Hippocampal formation (tissue), 2 donors: ENCODE results near the gene CCDC149.

Source experiments
- DNase-seq, 2 donors: peaks; one replicate each; lab custom pipeline; 2025; lab: John Stamatoyannopoulos, UW

The CCDC149 gene

DNA sequence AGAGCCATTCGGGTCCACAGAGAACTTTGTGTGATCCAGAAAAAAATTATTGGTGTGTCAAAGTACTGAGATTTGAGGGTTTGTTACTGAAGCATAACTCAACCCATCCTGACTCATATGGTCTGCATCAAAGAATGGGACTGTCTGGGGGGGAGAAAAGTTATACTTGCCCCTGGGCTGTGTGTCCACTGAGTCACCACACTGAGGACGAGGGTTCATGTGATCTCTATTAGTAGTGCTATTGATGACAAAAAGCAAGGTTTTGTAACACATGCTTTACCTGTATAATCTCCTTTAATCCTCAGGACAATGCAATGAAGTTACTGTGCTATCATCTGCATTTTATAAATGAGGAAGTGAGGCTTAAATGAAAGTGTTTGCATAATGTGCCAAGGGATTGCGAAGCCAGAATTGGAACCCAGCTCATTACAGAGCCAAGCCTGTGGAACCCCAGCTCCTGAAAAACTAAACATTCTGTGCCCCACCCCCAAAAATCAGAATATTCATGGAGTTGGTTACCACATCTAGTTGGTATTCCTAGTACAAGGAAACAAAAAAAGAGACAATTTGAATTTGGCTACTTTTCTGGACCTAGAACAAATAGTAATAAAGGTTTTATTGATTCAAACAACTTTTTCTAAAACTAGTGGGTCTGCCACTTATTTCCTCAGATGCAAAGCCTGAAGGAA is 31.2 kb downstream of the CCDC149 start:
- DNase-seq = no peak

DNA sequence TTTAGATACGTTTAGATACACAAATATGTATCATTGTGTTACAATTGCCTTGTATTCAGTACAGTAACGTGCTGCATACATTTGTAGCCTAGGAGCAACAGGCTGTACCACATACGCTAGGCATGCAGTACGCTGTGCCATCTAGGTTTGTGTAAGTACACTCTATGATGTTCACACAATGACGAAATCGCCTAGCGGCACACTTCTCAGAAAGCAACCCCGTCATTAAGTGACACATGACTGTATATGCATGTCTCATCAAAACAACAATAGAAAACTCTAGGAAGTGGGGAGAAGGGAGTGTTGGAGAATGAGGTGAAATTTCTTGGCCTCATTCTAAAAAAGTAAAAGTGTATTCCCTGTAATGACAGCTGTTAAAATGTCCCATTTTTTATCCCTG is 32.7 kb downstream of the CCDC149 start:
- no peak for DNase-seq

DNA sequence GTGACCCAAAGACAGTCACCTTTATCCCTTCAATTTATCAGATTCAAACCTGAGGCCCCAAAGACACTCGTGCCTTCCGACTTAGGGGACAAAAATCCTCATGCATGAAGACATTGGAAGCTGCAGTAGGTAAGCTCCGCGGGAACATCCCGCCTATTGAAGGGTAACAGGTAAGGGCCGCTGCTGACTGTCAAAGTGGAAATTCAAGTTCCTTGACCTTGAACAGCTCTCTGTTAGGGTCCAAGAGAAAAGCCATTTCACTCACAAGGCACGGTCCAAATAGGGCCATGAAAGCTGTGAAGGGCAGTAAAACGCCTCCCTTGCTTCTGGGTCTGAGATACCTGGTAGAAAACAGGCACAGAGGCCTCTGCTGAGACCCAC is 34.2 kb downstream of the CCDC149 start:
- no peak for DNase-seq

DNA sequence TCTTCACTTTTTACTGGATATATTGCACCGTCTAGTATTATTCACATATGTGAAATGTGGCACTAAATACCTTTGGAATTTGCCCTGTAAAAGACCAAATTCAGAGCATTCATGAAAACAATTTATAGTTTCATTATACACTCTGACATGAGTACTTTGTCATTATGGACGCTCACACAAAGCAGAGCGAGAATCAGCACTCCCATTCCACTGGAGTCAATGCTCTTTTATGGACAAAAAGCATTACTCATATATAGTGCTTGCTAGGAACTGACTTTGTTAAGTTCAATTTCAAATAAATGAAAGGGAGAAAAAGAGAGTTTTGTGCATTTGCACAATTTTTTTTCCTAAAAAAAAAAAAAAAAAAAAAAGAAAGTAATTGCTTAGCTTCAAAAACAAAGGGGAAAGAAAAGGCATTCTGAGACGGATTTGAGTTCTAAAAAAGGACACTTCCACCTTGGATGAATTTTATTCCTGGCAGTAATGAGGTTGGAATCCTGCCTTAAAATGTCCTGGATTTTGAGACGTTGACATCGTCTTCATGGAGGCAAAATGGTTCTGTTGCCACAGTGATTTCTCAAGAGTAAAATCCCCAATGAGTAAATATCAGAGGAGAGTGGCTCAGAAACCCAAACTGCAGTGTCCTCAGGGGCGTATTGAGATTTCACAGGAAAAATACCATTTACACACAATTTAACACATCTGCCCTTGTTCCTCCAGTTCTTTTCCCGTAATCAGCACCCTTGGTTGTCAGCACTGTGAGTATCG is 34.8 kb downstream of the CCDC149 start:
- DNase-seq = no peak

DNA sequence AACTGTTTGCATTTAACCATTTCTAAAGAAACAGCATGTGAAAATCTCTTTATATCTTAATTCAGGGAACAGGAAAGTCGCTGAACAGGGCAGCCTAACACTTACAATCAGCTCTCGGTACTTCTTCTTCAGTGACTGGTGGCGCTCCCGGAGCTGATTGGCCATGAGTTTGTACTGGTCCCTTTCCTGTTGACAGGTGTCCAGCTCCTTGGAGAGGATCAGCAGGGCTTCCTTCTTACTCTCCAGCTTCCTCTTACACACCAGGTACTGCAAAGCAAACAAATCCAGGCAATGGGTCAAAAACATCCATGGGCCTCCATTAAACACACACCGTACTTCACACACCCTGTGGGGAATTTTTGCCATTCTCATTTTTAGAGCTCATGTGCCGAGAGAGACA is 36.4 kb downstream of the CCDC149 start:
- DNase-seq = no peak

DNA sequence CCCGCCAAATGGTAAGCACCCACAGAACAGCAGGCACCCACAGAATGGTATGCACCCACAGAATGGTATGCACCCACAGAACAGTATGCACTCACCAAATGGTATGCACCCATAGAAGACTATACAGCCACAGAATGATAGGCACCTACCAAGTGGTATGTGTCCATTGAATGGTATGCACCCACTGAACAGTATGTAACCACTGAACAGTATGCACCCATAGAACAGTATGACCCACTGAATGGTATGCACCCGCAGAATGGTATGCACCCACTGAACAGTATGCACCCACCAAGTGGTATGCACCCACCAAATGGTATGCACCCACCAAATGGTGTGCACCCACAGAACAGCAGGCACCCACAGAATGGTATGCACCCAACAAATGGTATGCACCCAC is 40.1 kb downstream of the CCDC149 start:
- DNase-seq = no peak

DNA sequence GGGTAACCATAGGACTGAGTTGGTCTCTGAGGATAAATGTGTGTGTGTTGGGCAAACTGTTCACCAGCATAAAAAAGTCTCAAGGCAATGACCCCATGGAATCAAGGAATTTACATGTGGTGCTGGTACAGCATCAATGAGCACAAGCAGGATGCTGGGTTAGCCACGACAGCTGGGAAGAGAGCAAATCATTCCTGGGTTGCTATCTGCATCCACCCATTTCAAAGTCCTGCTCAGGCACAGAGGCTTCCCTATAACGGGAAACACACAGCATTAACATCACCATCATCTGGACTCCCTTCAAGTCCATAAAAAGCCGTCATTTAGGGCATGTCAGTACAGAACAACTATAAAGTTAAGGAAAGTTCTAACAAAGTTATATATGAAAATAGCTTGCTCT is 41.6 kb downstream of the CCDC149 start:
- DNase-seq = no peak

DNA sequence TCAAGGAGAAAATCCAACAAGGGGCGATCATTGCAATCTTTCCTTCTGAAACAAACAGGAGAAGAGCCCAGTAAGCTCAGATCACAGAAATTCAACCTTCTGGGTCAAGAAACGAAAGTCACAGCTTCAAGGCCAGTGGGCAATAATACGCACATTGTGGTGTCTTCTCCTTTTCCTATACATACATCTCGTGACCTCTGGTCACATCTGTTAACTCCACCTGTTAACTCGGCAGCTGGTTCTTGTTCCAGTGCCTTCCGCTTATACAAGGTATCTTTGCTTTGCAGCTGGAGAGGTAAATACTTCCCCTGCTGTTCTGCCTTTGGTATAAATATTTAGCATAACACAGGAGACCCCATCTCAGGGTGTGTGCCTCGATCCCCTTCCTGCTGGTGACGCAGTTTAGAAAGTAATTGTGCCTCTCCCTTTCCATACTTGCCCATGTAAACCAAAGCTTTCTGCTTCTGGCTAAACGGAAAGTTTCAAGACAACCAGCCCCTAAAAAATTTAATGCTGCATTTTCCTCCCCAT is 45.0 kb downstream of the CCDC149 start:
- no peak for DNase-seq

DNA sequence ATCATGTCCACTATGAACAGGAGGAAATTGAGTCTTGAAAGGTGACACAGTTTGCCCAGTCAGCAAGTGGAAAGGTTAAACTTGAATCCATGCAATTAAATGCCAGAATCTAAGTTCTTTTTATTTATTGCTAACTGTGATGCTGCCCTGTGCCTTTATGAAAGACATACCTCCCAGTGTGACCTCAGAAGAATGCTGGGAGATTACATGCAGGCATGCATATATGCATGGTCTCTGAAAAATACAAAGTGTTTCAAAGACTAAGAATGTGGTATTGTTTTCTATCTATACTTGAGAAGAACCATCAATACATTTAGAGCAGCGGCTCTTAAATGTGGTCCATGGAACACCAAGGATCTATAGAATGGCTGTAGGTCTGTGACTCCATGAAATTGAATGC is 45.6 kb downstream of the CCDC149 start:
- DNase-seq = no peak

DNA sequence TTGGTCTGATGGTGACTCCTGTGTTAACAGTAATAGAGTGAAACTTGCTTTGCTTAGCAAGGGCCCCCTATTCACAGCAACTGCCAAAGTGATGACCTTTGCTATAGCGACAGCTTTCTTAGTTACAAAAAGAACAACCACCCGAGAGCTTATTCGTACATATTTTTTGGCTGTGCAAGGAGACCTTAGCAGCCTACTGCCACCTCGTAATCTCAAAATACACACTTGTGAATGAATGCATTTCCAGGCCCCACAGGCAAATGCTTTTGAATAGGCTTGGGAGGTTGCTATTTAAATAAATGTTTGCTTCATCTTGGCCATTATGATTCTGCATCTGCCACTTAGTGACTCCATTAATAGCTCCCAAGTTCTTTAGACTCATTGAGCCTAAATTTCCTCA is 47.4 kb downstream of the CCDC149 start:
- no peak for DNase-seq

DNA sequence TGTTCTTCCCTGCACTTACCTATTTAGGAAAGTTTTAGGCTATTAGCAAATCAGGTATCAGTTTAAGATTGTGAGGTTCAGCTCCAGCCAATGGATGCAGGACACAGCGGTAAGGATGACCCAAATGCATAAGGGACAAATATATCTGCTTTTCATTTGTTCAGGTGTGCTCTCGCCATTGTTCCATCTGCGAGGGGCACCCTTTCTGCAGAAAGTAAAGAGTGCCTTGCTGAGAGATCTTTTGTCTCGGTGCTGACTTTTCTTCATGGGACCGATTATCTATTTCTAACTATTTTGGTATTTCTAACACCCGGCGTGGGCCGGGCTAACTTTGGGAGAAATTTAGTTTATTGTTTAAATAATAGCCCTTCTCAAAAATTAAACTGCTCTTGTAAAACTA is 49.0 kb downstream of the CCDC149 start:
- no peak for DNase-seq

DNA sequence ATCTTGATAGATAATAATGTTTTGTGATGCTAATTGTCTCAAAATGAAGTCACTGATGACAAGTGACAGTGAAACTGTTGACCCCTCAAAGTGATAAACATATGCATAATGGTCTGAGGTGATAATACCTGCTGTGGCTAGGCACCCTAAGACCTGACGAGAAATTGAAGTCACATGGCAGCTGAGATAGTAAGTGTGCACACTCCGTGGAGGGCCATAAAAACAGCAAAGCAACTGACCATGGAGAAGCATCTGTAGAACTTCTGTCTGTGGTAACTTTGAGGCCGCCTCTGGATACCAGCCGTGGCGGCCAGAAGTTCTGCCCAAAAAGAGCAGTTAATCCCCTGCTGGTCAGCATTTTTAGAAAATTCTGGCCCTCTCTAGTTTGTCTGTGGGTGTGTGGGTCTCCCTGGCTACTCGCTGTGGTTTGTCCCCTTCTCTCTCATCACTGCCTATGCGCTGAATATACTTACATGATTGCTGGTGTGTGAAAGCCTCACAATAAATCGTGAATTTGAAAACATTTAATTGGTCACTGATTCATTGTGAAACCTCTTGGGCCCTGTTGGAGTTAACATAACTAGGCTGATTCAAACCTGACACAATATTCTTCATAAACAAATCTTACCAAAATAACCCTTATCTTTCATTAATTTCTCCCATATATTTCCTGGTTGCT is 50.6 kb downstream of the CCDC149 start:
- no peak for DNase-seq

DNA sequence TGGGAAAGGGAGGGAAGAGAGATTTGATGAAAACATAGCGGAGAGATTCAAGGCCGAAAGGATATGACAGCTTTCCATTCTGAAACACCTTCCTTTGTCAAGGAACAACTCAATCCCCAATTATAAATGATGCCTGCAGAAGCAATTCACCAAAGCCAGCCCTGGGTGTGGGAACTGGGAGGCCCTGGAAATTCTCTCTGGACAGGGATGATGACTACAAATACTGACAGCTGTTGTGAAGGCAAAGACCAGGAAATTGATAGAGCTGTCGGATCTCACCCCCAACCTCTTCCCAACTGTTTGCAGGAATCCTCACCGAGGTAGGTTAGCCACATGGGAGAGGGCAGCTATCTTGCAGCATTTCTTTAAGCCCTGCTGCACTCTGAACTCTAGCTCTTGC is 54.3 kb downstream of the CCDC149 start:
- DNase-seq = no peak

DNA sequence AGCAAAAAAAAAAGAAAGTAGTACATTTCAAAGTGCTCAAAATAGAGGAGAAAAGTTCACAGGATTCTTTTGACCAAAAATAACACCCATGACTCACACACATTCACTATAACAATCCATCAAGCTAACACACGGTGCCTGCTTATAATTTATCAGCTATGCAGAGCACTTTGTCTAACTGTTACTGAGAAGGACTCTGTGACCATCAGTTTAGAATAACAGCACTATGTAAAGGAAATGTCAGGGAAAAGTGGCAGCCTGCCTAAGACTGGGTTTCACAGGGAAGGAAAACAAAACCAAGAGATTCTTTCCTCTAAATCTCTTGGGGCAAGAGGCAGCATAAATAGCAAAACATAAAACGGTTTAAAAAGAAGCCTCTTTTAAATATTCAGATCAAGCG is 54.8 kb downstream of the CCDC149 start:
- DNase-seq = no peak

DNA sequence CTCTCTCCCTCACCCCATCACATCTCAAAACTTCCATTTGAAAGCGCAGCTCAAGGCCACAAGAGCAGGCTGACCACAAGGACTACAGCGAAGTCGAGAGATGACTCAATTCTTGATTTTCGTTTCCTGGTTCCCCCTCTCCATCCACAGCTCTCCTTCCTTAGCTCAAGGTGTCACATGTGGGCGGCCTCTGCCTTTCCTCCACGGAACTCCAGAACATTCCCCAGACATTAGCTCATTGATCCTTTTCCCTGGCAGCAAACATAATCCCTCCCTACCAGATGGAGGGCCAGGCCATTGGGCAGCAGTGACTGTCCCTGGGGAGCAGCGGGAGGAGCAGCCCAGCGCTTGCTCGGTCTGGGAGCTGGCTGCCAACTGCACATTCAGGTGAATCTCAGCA is 56.3 kb downstream of the CCDC149 start:
- no peak for DNase-seq

DNA sequence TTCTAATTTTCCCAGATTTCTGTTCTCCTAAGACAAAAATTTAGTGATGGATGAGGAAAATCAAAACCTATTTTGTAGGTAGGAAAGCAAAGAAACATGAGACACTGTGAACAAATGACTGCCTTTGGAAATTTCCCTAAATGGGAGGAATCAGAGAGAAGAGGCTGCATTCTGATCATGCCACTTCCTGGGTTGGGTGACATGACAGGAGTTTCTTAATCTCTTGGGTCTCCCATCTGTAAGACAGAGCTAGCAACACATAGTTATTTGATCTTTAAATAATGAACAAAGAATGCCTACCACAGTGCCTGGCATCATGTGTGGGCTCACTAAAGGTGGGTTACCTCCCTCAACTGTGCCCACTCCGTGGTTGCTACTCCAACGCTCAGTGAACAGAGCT is 57.1 kb downstream of the CCDC149 start:
- no peak for DNase-seq

DNA sequence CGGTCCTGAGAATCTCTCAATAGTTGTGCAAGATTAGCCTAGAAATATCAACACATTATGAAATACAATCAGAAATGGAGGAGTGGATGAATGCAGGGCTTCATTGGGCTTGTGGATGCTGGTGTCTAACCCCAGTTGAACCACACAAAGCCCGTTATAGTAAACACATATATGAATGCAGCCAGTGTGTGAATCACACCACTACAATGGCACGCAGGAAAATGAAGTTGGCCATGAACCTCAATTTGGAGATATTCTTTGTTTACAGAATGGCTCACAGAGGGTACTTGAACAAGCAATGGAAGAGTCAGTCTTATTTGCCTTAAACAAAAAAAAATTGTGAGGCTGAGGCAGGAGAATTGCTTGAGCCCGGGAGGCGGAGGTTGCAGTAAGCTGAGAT is 59.7 kb downstream of the CCDC149 start:
- no peak for DNase-seq

DNA sequence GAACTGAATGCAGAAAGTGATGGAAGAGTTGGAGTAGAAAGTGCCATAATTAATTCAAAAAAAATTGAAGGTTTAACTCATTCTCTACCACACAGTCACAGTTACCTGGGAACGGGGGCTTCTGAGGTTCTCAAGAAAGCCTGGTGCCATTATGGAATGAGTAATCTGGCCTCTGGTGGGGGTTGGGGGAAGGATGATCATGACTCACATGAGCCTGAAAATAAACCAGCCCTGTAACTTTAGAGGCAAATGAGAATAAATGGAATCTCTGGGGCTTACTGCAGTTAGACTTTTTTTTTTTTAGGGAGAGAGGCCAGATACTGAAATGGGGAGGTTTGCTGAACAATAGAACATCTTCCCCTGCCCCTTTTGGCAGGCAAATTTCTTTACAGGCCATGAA is 62.2 kb downstream of the CCDC149 start:
- DNase-seq = no peak

DNA sequence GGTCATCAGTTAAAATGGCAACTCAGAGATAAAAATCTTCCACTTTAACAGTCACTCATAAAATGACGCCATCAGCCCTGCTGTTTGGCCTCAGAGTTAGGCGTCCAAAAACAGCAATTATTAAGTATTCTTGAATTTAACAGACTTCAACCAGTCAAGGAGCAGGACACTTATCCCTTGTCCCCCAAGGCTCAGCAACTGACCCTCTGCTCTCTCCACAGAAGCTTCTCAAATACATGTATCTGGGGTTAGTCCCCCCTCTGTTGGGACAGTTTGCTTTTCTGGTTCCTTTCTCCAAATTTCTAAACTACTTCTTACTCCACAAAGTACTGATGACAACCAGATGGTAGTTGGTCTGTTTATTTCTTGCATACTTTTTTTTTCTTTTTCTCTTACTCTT is 63.1 kb downstream of the CCDC149 start:
- DNase-seq = no peak

DNA sequence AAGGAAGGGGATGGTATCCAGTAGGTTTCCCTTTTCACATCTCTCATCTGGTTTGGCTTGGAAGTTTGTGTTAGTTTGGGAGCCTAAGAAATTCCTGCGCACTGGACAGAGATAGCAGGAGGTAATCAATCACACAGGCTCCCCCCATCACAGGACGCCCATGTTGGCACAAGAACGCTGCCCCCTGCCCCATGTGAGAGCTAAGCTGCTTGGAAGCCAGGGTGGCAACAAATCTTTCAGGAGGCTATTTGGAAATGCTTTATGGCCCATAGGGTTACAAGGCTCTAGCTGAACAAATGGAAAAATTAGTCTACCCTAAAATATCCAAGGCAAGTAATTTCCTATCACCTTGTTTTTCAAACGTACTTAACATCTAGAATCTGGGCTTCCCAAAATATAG is 63.5 kb downstream of the CCDC149 start:
- no peak for DNase-seq

DNA sequence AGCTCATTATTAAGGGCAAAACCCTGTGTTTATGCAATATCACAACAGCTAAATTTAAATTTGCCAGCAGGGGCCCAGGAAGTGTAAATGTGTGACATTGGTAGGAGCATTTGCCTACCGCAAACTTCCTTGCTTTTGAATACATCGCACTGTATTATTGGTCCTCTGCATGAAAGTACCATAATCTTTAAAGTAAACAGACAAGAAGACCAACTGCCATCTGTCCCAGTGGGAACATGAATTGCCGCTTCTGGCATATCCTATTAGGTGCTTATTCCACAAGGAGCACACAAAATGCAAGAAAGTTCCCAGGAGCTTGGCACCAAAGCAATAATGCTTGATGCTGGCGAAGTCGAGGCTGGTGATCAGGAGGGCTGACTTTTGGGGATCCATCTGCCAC is 66.1 kb downstream of the CCDC149 start:
- no peak for DNase-seq

DNA sequence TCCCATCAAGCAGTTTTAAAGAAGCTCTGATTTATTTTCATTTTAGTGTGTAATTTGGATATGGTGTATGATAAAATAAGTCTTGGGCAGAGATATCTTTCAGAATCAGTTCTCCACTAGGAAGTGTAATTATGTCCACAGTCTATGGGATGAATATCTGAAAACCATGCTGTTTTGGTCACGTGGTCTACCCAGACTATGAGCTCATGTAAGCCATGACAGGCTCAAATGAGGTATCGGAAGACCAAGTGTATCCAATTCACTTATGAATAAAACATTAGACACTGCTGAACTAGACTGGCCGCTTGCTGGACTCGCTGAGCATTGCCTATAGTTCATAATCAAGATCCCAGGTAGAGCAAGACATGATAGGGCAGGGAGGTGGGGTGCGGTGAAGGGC is 66.9 kb downstream of the CCDC149 start:
- DNase-seq = no peak

DNA sequence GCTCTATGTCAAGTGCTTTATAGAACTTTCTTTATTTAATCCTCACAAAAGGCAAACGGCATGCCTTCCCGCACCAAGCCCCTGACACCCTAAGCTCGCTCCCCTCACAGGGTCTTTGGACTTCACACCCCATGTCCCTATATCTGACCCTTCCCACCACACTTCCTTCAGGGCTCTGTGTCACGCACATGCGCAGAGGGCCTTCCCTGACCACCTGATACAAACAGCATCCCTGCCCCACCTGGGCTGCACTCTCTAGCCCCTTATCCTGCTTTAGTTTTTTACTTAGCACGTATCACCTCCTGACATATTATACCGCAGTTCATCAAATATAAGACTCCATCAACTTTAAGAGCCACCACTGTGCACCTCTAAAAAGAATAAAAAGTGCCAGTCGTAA is 67.7 kb downstream of the CCDC149 start:
- DNase-seq = no peak
